Measurements from ENCODE around the gene LAMA2. TPM values are rescaled to one million over a fixed set of nuclear protein-coding genes. Genes with fewer than 3 reads are reported as not detected.

Gene LAMA2
- total and polyA plus RNA-seq, 2 experiments from 2014 or later: 11.1 to 57.5 TPM

- Histone ChIP-seq H3K27ac (no peak overlapping the region), H3K9me3 (ENCODE audit: low read depth) (no peaks in the 10 kb centered on the region), H3K27me3 (no peaks in the 10 kb centered on the region), H3K9me2 (replicated peaks; ENCODE audit: insufficient read depth) (no peaks in the 10 kb centered on the region), H3K36me3 (replicated peaks; ENCODE audit: insufficient read depth, low read depth) (no peaks in the 10 kb centered on the region), H4K20me1 (ENCODE audit: insufficient read depth, poor library complexity, severe bottlenecking) (no peaks in the 10 kb centered on the region), H2AFZ (no peak overlapping the region), H3K4me3 (no peak overlapping the region), H3K79me2 (no peaks in the 10 kb centered on the region), H3K4me2 (no peak overlapping the region), H3K4me1 (ENCODE audit: insufficient read depth) (peaks cover 3% of the 10 kb centered on the region)
- no peak for DNase-seq (ENCODE audit: low spot score)
- no peak for TF ChIP-seq CTCF (IDR thresholded peaks at IDR 0.05; ENCODE audit: poor library complexity)
- no peak for TF ChIP-seq EZH2 (IDR thresholded peaks at IDR 0.05; ENCODE audit: borderline replicate concordance)
- TF ChIP-seq EZH2phosphoT487 (IDR thresholded peaks at IDR 0.05; ENCODE audit: low read depth, severe bottlenecking, unreplicated experiment): no peak
- WGBS (ENCODE audit: low lambda C conversion rate, missing lambda C conversion rate): 94% methylated on average over 2 of the region's 2 CpGs
Measured at GRCh38 chr6:129485746-129486145, 602.8 kb downstream of the LAMA2 start.

- H3K27me3 ChIP-seq: no peaks in the 10 kb centered on the region
- H3K27ac ChIP-seq: no peak overlapping the region
- no peak overlapping the region for H3K4me2 ChIP-seq
- 83% methylated on average over 8 of the region's 8 CpGs for WGBS (ENCODE audit: low lambda C conversion rate, missing lambda C conversion rate)
- H3K36me3 ChIP-seq (replicated peaks; ENCODE audit: insufficient read depth, low read depth): no peaks in the 10 kb centered on the region
- H3K4me3 ChIP-seq: no peak overlapping the region
- no peaks in the 10 kb centered on the region for H4K20me1 ChIP-seq (ENCODE audit: insufficient read depth, poor library complexity, severe bottlenecking)
- TF ChIP-seq EZH2phosphoT487 (IDR thresholded peaks at IDR 0.05; ENCODE audit: low read depth, severe bottlenecking, unreplicated experiment) (no peak), EZH2 (IDR thresholded peaks at IDR 0.05; ENCODE audit: borderline replicate concordance) (no peak), CTCF (IDR thresholded peaks at IDR 0.05; ENCODE audit: poor library complexity) (no peak)
- no peaks in the 10 kb centered on the region for H3K9me3 ChIP-seq (ENCODE audit: low read depth)
- H2AFZ ChIP-seq: no peak overlapping the region
- DNase-seq (ENCODE audit: low spot score): no peak
- peaks cover 5% of the 10 kb centered on the region for H3K4me1 ChIP-seq (ENCODE audit: insufficient read depth)
- no peaks in the 10 kb centered on the region for H3K79me2 ChIP-seq
- H3K9me2 ChIP-seq (replicated peaks; ENCODE audit: insufficient read depth): no peaks in the 10 kb centered on the region
Measured at GRCh38 chr6:129486327-129486726, 603.4 kb downstream of the LAMA2 start.

GRCh38 chr6:129488313-129488712 is 605.4 kb downstream of the LAMA2 start:
- no peak for TF ChIP-seq EZH2phosphoT487 (IDR thresholded peaks at IDR 0.05; ENCODE audit: low read depth, severe bottlenecking, unreplicated experiment)
- TF ChIP-seq CTCF (IDR thresholded peaks at IDR 0.05; ENCODE audit: poor library complexity): no peak
- no peak for TF ChIP-seq EZH2 (IDR thresholded peaks at IDR 0.05; ENCODE audit: borderline replicate concordance)
- Histone ChIP-seq H2AFZ (no peak overlapping the region), H3K9me2 (replicated peaks; ENCODE audit: insufficient read depth) (no peaks in the 10 kb centered on the region), H3K79me2 (no peaks in the 10 kb centered on the region), H3K36me3 (replicated peaks; ENCODE audit: insufficient read depth, low read depth) (no peaks in the 10 kb centered on the region), H3K4me2 (no peak overlapping the region), H3K4me1 (ENCODE audit: insufficient read depth) (peaks cover 13% of the 10 kb centered on the region), H3K4me3 (no peak overlapping the region), H3K27ac (no peak overlapping the region), H3K9me3 (ENCODE audit: low read depth) (no peaks in the 10 kb centered on the region), H3K27me3 (no peaks in the 10 kb centered on the region), H4K20me1 (ENCODE audit: insufficient read depth, poor library complexity, severe bottlenecking) (no peaks in the 10 kb centered on the region)
- no peak for DNase-seq (ENCODE audit: low spot score)
- WGBS (ENCODE audit: low lambda C conversion rate, missing lambda C conversion rate): 61% methylated on average over 2 of the region's 2 CpGs
